Type B pancreatic cell (in vitro differentiated cells): ENCODE measurements around the gene U2AF2. TPM values are rescaled to one million over a fixed set of nuclear protein-coding genes. Genes with fewer than 3 reads are reported as not detected.

Experiments used
- DNase-seq: peaks from one replicate; pipeline ENCODE4 v3.0.0; 2021; ENCODE audit warnings: mixed read lengths; ENCODE audit not compliant: unreplicated experiment; ENCODE audit errors: extremely low spot score
- H3K27ac Mint-ChIP-seq: 2 replicates; pipeline ENCODE4 v1.8.0; 2021; ENCODE audit warnings: mild to moderate bottlenecking, mixed read lengths
- H3K27me3 Mint-ChIP-seq: 2 replicates; pipeline ENCODE4 v1.8.0; 2021; ENCODE audit warnings: mixed read lengths
- H3K36me3 Mint-ChIP-seq: 2 replicates; pipeline ENCODE4 v1.8.0; 2021; ENCODE audit warnings: mixed read lengths
- H3K4me1 Mint-ChIP-seq: one replicate; pipeline ENCODE4 v1.8.0; 2021; ENCODE audit warnings: mixed read lengths; ENCODE audit not compliant: unreplicated experiment
- H3K4me3 Mint-ChIP-seq: 2 replicates; pipeline ENCODE4 v1.8.0; 2021; ENCODE audit warnings: mild to moderate bottlenecking, mixed read lengths
- H3K9me3 Mint-ChIP-seq: 2 replicates; pipeline ENCODE4 v1.8.0; 2021; ENCODE audit warnings: mixed read lengths
- total RNA-seq: library from RNA; stranded (reverse); gene quantifications from 2 replicates; pipeline ENCODE4 v1.2.1, GENCODE V29; 2021; ENCODE audit warnings: low replicate concordance
- TF ChIP-seq, protein P1 (sequence below): fragments of 200-600 bp; sonication (generic); conservative IDR thresholded peaks from 2 replicates; pipeline ENCODE4 v1.5.0; 2021; ENCODE audit warnings: antibody characterized with exemption, mild to moderate bottlenecking

U2AF2 gene
- total RNA-seq, 1 donor from 2014 or later: 232 TPM

DNA sequence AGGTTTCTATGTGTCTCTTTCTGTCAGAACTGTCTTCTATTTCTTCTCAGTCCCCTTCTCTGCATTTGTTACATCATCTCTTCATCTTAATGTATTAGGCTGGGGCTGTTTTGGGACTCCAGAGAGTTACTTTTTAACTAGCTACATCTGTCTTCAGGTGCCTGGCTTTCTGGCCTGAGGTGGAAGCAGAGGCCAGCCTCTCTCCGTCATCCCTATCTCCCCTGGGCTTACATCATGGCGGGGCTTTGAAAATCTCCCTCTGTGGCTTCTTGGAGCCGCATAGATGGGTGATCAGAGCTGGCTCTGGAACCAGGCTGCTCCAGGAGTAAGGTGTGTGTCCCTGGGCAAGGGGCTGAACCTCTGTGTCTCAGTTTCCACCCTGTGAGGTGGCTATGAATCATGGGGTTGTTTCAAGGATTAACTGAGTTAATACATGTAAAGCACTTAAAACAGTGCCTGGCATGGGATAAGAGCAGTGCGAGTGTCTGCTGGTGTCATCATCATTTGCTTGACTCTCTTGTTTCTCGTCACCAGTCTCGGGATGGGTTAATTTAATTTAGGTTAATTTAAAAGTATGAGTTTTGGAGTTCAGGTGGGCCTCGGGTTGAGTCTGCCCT, 22.2 kb downstream of the U2AF2 start:
- H3K4me3 Mint-ChIP-seq: peak overlapping the region; percentile 97
- TF ChIP-seq, protein P1, sequence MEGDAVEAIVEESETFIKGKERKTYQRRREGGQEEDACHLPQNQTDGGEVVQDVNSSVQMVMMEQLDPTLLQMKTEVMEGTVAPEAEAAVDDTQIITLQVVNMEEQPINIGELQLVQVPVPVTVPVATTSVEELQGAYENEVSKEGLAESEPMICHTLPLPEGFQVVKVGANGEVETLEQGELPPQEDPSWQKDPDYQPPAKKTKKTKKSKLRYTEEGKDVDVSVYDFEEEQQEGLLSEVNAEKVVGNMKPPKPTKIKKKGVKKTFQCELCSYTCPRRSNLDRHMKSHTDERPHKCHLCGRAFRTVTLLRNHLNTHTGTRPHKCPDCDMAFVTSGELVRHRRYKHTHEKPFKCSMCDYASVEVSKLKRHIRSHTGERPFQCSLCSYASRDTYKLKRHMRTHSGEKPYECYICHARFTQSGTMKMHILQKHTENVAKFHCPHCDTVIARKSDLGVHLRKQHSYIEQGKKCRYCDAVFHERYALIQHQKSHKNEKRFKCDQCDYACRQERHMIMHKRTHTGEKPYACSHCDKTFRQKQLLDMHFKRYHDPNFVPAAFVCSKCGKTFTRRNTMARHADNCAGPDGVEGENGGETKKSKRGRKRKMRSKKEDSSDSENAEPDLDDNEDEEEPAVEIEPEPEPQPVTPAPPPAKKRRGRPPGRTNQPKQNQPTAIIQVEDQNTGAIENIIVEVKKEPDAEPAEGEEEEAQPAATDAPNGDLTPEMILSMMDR: no peak
- peak overlapping the region; percentile 93 for H3K27ac Mint-ChIP-seq
- H3K4me1 Mint-ChIP-seq: peaks cover 22% of the 10 kb centered on the region
- DNase-seq: no peak
- H3K36me3 Mint-ChIP-seq: peaks cover 7% of the 10 kb centered on the region
- no peaks in the 10 kb centered on the region for H3K27me3 Mint-ChIP-seq
- H3K9me3 Mint-ChIP-seq: no peaks in the 10 kb centered on the region

- Mint-ChIP-seq H3K9me3 (no peaks in the 10 kb centered on the region), H3K36me3 (peaks cover 7% of the 10 kb centered on the region), H3K27ac (peak overlapping the region; percentile 93), H3K4me1 (peaks cover 22% of the 10 kb centered on the region), H3K4me3 (peak overlapping the region; percentile 97), H3K27me3 (no peaks in the 10 kb centered on the region)
- DNase-seq: no peak
- TF ChIP-seq, protein P1: no peak
Measured at GRCh38 chr19:55677572-55678028, 22.8 kb downstream of the U2AF2 start.

DNA sequence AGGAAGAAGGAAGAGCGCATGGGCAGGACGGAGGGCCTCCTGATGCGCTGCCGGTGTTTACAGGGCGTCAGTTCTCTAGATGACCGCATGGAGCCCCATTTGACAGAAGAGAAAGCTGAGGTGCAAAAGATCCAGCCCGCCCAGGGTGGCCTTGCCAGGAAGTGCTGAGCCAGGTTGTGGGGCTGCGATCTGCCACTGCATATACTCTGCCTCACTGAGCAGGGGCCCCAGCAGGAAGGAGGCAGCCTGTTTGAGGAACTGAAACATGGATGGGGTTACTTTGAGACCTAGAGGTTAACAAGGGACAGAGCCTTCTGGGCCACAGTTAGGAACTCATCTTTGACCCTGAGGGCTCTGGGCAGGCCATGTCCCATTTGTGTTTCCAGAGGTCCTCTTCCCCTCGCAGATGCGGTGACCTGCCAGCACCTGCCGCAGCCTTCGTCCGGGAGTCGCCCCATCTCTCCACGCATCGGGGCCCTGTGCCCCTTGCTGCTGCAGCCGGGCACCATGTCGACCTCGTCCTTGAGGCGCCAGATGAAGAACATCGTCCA, 23.4 kb downstream of the U2AF2 start:
- H3K9me3 Mint-ChIP-seq: no peaks in the 10 kb centered on the region
- TF ChIP-seq, protein P1: no peak
- no peak for DNase-seq
- no peaks in the 10 kb centered on the region for H3K27me3 Mint-ChIP-seq
- peaks cover 7% of the 10 kb centered on the region for H3K36me3 Mint-ChIP-seq
- no peak overlapping the region for H3K4me3 Mint-ChIP-seq
- peaks cover 22% of the 10 kb centered on the region for H3K4me1 Mint-ChIP-seq
- no peak overlapping the region for H3K27ac Mint-ChIP-seq

- no peak overlapping the region for H3K27ac Mint-ChIP-seq
- no peak overlapping the region for H3K4me3 Mint-ChIP-seq
- DNase-seq: no peak
- H3K9me3 Mint-ChIP-seq: no peaks in the 10 kb centered on the region
- peaks cover 17% of the 10 kb centered on the region for H3K4me1 Mint-ChIP-seq
- H3K27me3 Mint-ChIP-seq: no peaks in the 10 kb centered on the region
- TF ChIP-seq, protein P1: no peak
- peaks cover 7% of the 10 kb centered on the region for H3K36me3 Mint-ChIP-seq
Measured at GRCh38 chr19:55679343-55680257, 24.8 kb downstream of the U2AF2 start.

DNA sequence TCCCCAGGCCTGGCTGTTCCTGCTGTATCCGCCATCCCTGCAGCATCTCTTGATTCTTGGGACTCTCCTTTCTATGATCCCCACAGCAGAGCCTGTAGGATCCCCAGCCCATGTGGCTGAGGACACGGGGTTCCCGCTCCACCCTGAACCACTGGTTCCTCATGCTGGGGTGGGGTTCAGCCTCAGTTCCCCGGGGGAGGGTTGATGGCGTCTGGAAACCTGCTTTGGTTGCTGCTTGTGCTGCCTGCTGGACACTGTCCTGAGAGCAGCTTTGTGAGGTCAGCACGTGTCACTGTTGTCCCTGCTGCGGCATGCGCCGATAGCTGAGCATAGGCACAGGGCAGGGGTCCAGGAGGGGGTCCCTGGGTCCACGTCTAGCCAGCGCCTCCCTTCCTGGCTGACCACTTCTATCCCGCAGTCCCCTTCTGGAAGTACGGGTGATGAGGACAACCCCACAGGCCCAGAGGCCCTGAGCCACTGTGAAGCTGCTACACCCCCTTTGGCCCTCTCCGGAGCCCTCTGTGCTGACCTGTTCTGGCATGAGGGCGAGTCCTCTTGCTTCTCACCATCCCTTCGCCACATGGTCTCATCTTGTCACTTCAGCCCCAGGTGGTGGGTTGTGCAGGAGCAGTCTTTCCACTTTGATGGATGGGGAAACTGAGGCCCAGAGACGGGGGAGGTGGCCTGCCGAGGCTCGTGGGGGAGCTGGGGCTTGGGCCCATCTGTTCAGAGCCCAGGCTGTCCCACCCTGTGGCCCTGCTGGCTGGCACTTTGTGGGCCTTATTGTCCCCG, 25.7 kb downstream of the U2AF2 start:
- H3K36me3 Mint-ChIP-seq: peaks cover 5% of the 10 kb centered on the region
- H3K4me3 Mint-ChIP-seq: no peak overlapping the region
- no peak for DNase-seq
- H3K9me3 Mint-ChIP-seq: no peaks in the 10 kb centered on the region
- no peak overlapping the region for H3K27ac Mint-ChIP-seq
- no peaks in the 10 kb centered on the region for H3K27me3 Mint-ChIP-seq
- TF ChIP-seq, protein P1: no peak
- H3K4me1 Mint-ChIP-seq: peaks cover 17% of the 10 kb centered on the region
